Body of pancreas (tissue), 4 donors: ENCODE results near the gene BABAM1. TPM values are rescaled to one million over a fixed set of nuclear protein-coding genes. Genes with fewer than 3 reads are reported as not detected.

Experiments
- ATAC-seq: fragments of 150-250 bp; one replicate; pipeline ENCODE4 v1.9.1; 2016
- DNase-seq, 4 donors: peaks; one replicate each; pipeline ENCODE4 v3.0.0-alpha.2; 2019
- H3K27ac ChIP-seq, 4 donors: fragments of 200-600 bp; sonication (generic); 1 replicate in 3 of 4; 2 replicates in 1 of 4; pipeline versions ENCODE4 v1.5.1 to v1.6.1; 2016 to 2019; ENCODE audit warnings: mild to moderate bottlenecking in 1 of 4, mixed read lengths in 1 of 4, moderate library complexity in 1 of 4
- H3K27me3 ChIP-seq, 2 donors: fragments of 200-600 bp; sonication (generic); one replicate each; pipeline ENCODE4 v1.6.0; 2016; ENCODE audit warnings: mild to moderate bottlenecking in 1 of 2
- H3K36me3 ChIP-seq, 2 donors: fragments of 200-600 bp; sonication (generic); replicated peaks in 1 of 2; 2 replicates each; pipeline ENCODE4 v1.5.1; 2016; ENCODE audit warnings: low read depth in 2 of 2; ENCODE audit not compliant: insufficient read depth in 1 of 2
- H3K4me1 ChIP-seq: fragments of 200-600 bp; sonication (generic); one replicate; pipeline ENCODE4 v1.6.0; 2016
- H3K4me3 ChIP-seq, 2 donors: fragments of 200-600 bp; sonication (generic); 1 replicate in 1 of 2; 2 replicates in 1 of 2; pipeline ENCODE4 v1.5.1; 2016 to 2019
- H3K9me3 ChIP-seq, 3 donors: fragments of 200-600 bp; sonication (generic); 1 replicate in 2 of 3; 2 replicates in 1 of 3; pipeline ENCODE4 v1.5.1; 2016
- CTCF ChIP-seq, 7 experiments: fragments of 450-650 bp in 4 of 7; fragments of 200-600 bp in 3 of 7; sonication (generic) in 3 of 7; IDR thresholded peaks; one replicate each; pipeline ENCODE4 v1.5.1; 2016 to 2019; ENCODE audit warnings: antibody characterized with exemption in 7 of 7
- POLR2A ChIP-seq, 3 donors: fragments of 450-650 bp; IDR thresholded peaks; one replicate each; pipeline ENCODE4 v1.6.1; 2016; ENCODE audit warnings: antibody characterized with exemption in 3 of 3, mild to moderate bottlenecking in 2 of 3
- WGBS, 2 donors: methylation state at CpG; one replicate each; pipeline ENCODE4 v1.1.5; 2017; 5-methylcytosine and 5-hydroxymethylcytosine counted together
- intact Hi-C: fragments of 100-400 bp; cut with DNase I; formaldehyde crosslinking; loops from one replicate; pipeline ENCODE4 v1.15.1; 2023
- total RNA-seq, 2 donors: library from RNA; depleted of rRNA; stranded (reverse); fragments of >200 nt; gene quantifications; one replicate each; pipeline ENCODE4 v1.1.0, GENCODE V29; 2016

Gene BABAM1
- total RNA-seq, 2 donors from 2014 or later: 45.2 to 84.6 TPM

DNA sequence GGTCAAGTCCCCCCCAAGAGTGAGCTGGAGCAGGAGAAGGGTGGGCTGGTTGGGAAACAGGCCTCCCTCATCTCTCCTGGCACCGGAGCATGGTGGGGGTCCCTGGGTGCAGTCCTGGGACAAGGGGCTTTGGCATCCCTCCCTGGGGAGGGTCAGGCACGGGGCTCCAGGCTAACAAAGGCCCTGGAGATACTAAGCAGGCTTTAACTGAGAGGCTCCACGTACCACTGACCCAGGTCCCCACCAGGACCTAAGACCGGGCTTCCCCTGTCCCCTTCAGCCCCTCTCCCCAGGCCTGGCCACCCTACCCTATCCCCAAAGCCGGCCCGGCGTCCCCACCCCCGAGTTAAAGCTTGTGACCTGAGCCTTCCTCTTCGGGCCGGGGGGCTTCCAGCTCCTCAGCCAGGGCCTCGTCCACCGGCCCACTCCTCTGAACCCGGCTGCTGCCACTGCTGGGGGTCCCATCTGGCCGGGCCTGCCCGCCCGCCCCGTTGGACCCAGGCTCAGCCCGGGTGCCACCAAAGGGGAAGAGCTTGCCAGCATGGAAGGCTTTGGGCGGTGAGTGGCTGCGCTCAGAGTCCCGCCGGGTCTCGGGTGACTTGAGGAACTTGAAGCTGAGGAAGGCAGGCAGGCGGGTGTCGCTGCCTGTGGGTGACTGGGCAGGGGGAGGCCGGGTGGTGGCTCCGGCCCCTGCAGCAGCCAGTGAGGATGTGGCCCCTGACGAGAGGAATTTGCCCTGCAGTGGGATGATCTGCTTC lies 57.3 kb downstream of the BABAM1 start:
- H3K27me3 ChIP-seq: no peaks in the 10 kb centered on the region
- WGBS, 2 donors: 88% methylated on average over 26 of the region's 28 CpGs; no CpG with 5 or more reads in 1 of the 2 donors
- no peak overlapping the region for H3K4me3 ChIP-seq
- H3K36me3 ChIP-seq: peaks cover 4 to 5% of the 10 kb centered on the region in 2 donors
- ATAC-seq (no peak), DNase-seq (no peak)
- intact Hi-C loops: no loop called here
- no peak overlapping the region for H3K27ac ChIP-seq
- TF ChIP-seq CTCF (IDR thresholded peaks at IDR 0.05): no peak
- no peak for TF ChIP-seq POLR2A (IDR thresholded peaks at IDR 0.05)
- H3K9me3 ChIP-seq: no peaks in the 10 kb centered on the region
- peaks cover 22% of the 10 kb centered on the region for H3K4me1 ChIP-seq

GRCh38 chr19:17325133-17325532 lies 57.9 kb downstream of the BABAM1 start:
- WGBS, 2 donors: 93% methylated on average over 13 of the region's 20 CpGs; no CpG with 5 or more reads in 1 of the 2 donors
- no peaks in the 10 kb centered on the region for H3K9me3 ChIP-seq
- TF ChIP-seq POLR2A (IDR thresholded peaks at IDR 0.05): no peak
- no peak for TF ChIP-seq CTCF (IDR thresholded peaks at IDR 0.05)
- intact Hi-C loops: no loop called here
- ATAC-seq (no peak), DNase-seq (no peak)
- H3K27me3 ChIP-seq: no peaks in the 10 kb centered on the region
- peaks cover 4% of the 10 kb centered on the region in 2 donors for H3K36me3 ChIP-seq
- H3K4me3 ChIP-seq: no peak overlapping the region
- H3K4me1 ChIP-seq: peaks cover 22% of the 10 kb centered on the region
- H3K27ac ChIP-seq: no peak overlapping the region

- H3K27me3 ChIP-seq: no peaks in the 10 kb centered on the region
- peaks cover 22% of the 10 kb centered on the region for H3K4me1 ChIP-seq
- no peak overlapping the region for H3K27ac ChIP-seq
- DNase-seq (peak in 2 of 4 donors; percentile 30 to 34), ATAC-seq (no peak)
- no peak overlapping the region for H3K4me3 ChIP-seq
- no peaks in the 10 kb centered on the region for H3K9me3 ChIP-seq
- intact Hi-C loops: no loop called here
- TF ChIP-seq CTCF (IDR thresholded peaks at IDR 0.05): no peak
- no peak for TF ChIP-seq POLR2A (IDR thresholded peaks at IDR 0.05)
- no peaks in the 10 kb centered on the region for H3K36me3 ChIP-seq
- WGBS, 2 donors: 77 to 83% methylated on average over 17 of the region's 17 CpGs
Measured at GRCh38 chr19:17325881-17326594, 58.8 kb downstream of the BABAM1 start.

DNA sequence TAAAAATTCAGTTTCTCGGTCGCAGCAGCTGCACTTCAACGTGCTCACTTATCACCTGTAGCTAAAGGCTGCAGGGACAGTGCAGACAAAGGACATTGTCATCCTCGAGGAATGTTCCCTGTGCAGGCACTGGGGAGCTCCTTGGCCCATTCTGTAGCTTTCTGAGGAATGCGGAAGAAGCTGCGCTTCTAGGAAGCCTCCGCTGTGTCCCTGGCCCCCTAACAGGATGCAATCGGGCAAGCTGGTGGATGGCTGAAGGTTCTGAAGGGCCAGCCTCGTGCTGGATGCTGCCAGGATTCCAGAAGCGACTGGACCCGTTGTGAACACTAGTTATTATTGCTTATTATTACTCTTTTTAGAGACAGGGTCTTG lies 59.3 kb downstream of the BABAM1 start:
- no peak overlapping the region for H3K27ac ChIP-seq
- H3K4me3 ChIP-seq: no peak overlapping the region
- no peaks in the 10 kb centered on the region for H3K27me3 ChIP-seq
- 80% methylated on average over 7 to 11 of the region's 11 CpGs for WGBS, 2 donors
- no peaks in the 10 kb centered on the region for H3K36me3 ChIP-seq
- DNase-seq (no peak), ATAC-seq (no peak)
- H3K9me3 ChIP-seq: no peaks in the 10 kb centered on the region
- intact Hi-C loops: no loop called here
- peaks cover 22% of the 10 kb centered on the region for H3K4me1 ChIP-seq
- TF ChIP-seq POLR2A (IDR thresholded peaks at IDR 0.05) (no peak), CTCF (IDR thresholded peaks at IDR 0.05) (no peak)
